Measurements from ENCODE around the gene DPP3.
A peak's percentile ranks its signal among the peaks of the same experiment; 100 is the strongest.

Gene DPP3

GRCh38 chr11:66494935-66495334 is 14.7 kb downstream of the DPP3 start:
- Histone ChIP-seq H3K9ac (ENCODE audit: low read length) (no peak overlapping the region), H3K4me1 (ENCODE audit: low read length) (no peaks in the 10 kb centered on the region), H3K36me3 (replicated peaks; ENCODE audit: insufficient read depth, low read length) (no peaks in the 10 kb centered on the region), H3K4me2 (ENCODE audit: low read depth, low read length) (no peak overlapping the region), H2AFZ (ENCODE audit: low read length) (no peak overlapping the region), H3K27me3 (replicated peaks; ENCODE audit: insufficient read depth, low read length) (no peaks in the 10 kb centered on the region), H3K9me2 (replicated peaks; ENCODE audit: insufficient read depth, low read length) (no peaks in the 10 kb centered on the region), H3K9me3 (replicated peaks; ENCODE audit: insufficient read depth, low read length) (no peaks in the 10 kb centered on the region), H4K20me1 (ENCODE audit: insufficient read depth, low read length) (no peaks in the 10 kb centered on the region), H3F3A (ENCODE audit: insufficient read depth, low read length) (no peaks in the 10 kb centered on the region), H3K27ac (ENCODE audit: low read length) (no peak overlapping the region), H3K79me2 (ENCODE audit: low read length) (no peaks in the 10 kb centered on the region), H3K4me3 (ENCODE audit: low read length) (no peak overlapping the region)
- DNase-seq, result no peak
- no peak for TF ChIP-seq EZH2phosphoT487 (IDR thresholded peaks at IDR 0.05; ENCODE audit: low read length)
- no peak for TF ChIP-seq CTCF (IDR thresholded peaks at IDR 0.05; ENCODE audit: low read length)

GRCh38 chr11:66495401-66495854 is 15.2 kb downstream of the DPP3 start:
- Histone ChIP-seq H4K20me1 (ENCODE audit: insufficient read depth, low read length) (no peaks in the 10 kb centered on the region), H3K9me3 (replicated peaks; ENCODE audit: insufficient read depth, low read length) (no peaks in the 10 kb centered on the region), H2AFZ (ENCODE audit: low read length) (no peak overlapping the region), H3K9ac (ENCODE audit: low read length) (no peak overlapping the region), H3K4me2 (ENCODE audit: low read depth, low read length) (no peak overlapping the region), H3K36me3 (replicated peaks; ENCODE audit: insufficient read depth, low read length) (no peaks in the 10 kb centered on the region), H3K4me3 (ENCODE audit: low read length) (no peak overlapping the region), H3K9me2 (replicated peaks; ENCODE audit: insufficient read depth, low read length) (no peaks in the 10 kb centered on the region), H3F3A (ENCODE audit: insufficient read depth, low read length) (no peaks in the 10 kb centered on the region), H3K79me2 (ENCODE audit: low read length) (no peaks in the 10 kb centered on the region), H3K4me1 (ENCODE audit: low read length) (no peaks in the 10 kb centered on the region), H3K27ac (ENCODE audit: low read length) (no peak overlapping the region), H3K27me3 (replicated peaks; ENCODE audit: insufficient read depth, low read length) (no peaks in the 10 kb centered on the region)
- DNase-seq, result no peak
- no peak for TF ChIP-seq EZH2phosphoT487 (IDR thresholded peaks at IDR 0.05; ENCODE audit: low read length)
- TF ChIP-seq EZH2 (optimal IDR thresholded peaks at IDR 0.05; ENCODE audit: low read depth, low read length), result no peak
- TF ChIP-seq CTCF (IDR thresholded peaks at IDR 0.05; ENCODE audit: low read length), result peak; percentile 35

- H3K9ac ChIP-seq (ENCODE audit: low read length), result no peak overlapping the region
- H3K27ac ChIP-seq (ENCODE audit: low read length), result no peak overlapping the region
- H3K4me2 ChIP-seq (ENCODE audit: low read depth, low read length), result no peak overlapping the region
- no peaks in the 10 kb centered on the region for H3K9me2 ChIP-seq (replicated peaks; ENCODE audit: insufficient read depth, low read length)
- H3K36me3 ChIP-seq (replicated peaks; ENCODE audit: insufficient read depth, low read length), result no peaks in the 10 kb centered on the region
- no peaks in the 10 kb centered on the region for H3F3A ChIP-seq (ENCODE audit: insufficient read depth, low read length)
- no peak for DNase-seq
- no peak for TF ChIP-seq EZH2phosphoT487 (IDR thresholded peaks at IDR 0.05; ENCODE audit: low read length)
- TF ChIP-seq CTCF (IDR thresholded peaks at IDR 0.05; ENCODE audit: low read length), result no peak
- TF ChIP-seq EZH2 (optimal IDR thresholded peaks at IDR 0.05; ENCODE audit: low read depth, low read length), result no peak
- no peaks in the 10 kb centered on the region for H4K20me1 ChIP-seq (ENCODE audit: insufficient read depth, low read length)
- H2AFZ ChIP-seq (ENCODE audit: low read length), result no peak overlapping the region
- no peak overlapping the region for H3K4me3 ChIP-seq (ENCODE audit: low read length)
- H3K79me2 ChIP-seq (ENCODE audit: low read length), result no peaks in the 10 kb centered on the region
- no peaks in the 10 kb centered on the region for H3K27me3 ChIP-seq (replicated peaks; ENCODE audit: insufficient read depth, low read length)
- H3K4me1 ChIP-seq (ENCODE audit: low read length), result no peaks in the 10 kb centered on the region
- H3K9me3 ChIP-seq (replicated peaks; ENCODE audit: insufficient read depth, low read length), result no peaks in the 10 kb centered on the region
Observed at GRCh38 chr11:66497206-66497605, 17.0 kb downstream of the DPP3 start.
